ENCODE results near the gene TMEM215.
"Not testable (repeated sequence)": the region's sequence is repeated elsewhere in the genome, so short reads cannot be mapped to it uniquely, and the experiment has no call there.

The TMEM215 gene

GRCh38 chr9:32783168-32783891 lies at the start of gene TMEM215:
TMEM215 (plus strand) TSS chr9:32783540; CDS start chr9:32784184, 644 bp downstream.
- no peak for DNase-seq

GRCh38 chr9:32735476-32735875 lies 47.9 kb upstream of the TMEM215 start:
- DNase-seq, result no peak

- no peak for DNase-seq
Observed at GRCh38 chr9:32737378-32737777, 46.0 kb upstream of the TMEM215 start.

- no peak for DNase-seq
Observed at GRCh38 chr9:32738501-32739172, 44.7 kb upstream of the TMEM215 start.

GRCh38 chr9:32741706-32742105 lies 41.6 kb upstream of the TMEM215 start:
- no peak for DNase-seq

- DNase-seq, result no peak
Observed at GRCh38 chr9:32742296-32742695, 41.0 kb upstream of the TMEM215 start.

- DNase-seq, result no peak
Observed at GRCh38 chr9:32748013-32748412, 35.3 kb upstream of the TMEM215 start.

- DNase-seq, result no peak
Observed at GRCh38 chr9:32755730-32756129, 27.6 kb upstream of the TMEM215 start.

- no peak for DNase-seq
Observed at GRCh38 chr9:32764139-32764538, 19.2 kb upstream of the TMEM215 start.

- no peak for DNase-seq
Observed at GRCh38 chr9:32775283-32775682, 8.1 kb upstream of the TMEM215 start.

- DNase-seq, result no peak
Observed at GRCh38 chr9:32776201-32776600, 7.1 kb upstream of the TMEM215 start.

- DNase-seq, result no peak
Observed at GRCh38 chr9:32782476-32783167, 718 bp upstream of the TMEM215 start.

GRCh38 chr9:32787816-32788215 lies 4.5 kb downstream of the TMEM215 start:
- DNase-seq, result no peak

- DNase-seq, result not testable (repeated sequence)
Observed at GRCh38 chr9:32796015-32796414, 12.7 kb downstream of the TMEM215 start.

GRCh38 chr9:32801530-32801929 lies 18.2 kb downstream of the TMEM215 start:
- DNase-seq, result no peak

GRCh38 chr9:32807217-32807616 lies 23.9 kb downstream of the TMEM215 start:
- no peak for DNase-seq

GRCh38 chr9:32811246-32811645 lies 27.9 kb downstream of the TMEM215 start:
- no peak for DNase-seq

- no peak for DNase-seq
Observed at GRCh38 chr9:32820322-32820721, 37.0 kb downstream of the TMEM215 start.

GRCh38 chr9:32823101-32823500 lies 39.8 kb downstream of the TMEM215 start:
- no peak for DNase-seq

- no peak for DNase-seq
Observed at GRCh38 chr9:32823551-32823950, 40.2 kb downstream of the TMEM215 start.

- no peak for DNase-seq
Observed at GRCh38 chr9:32825203-32825602, 41.9 kb downstream of the TMEM215 start.

GRCh38 chr9:32828861-32829260 lies 45.5 kb downstream of the TMEM215 start:
- DNase-seq, result no peak

GRCh38 chr9:32832346-32832745 lies 49.0 kb downstream of the TMEM215 start:
- no peak for DNase-seq
